ENCODE data around the gene EPN1. TPM values are rescaled to one million over a fixed set of nuclear protein-coding genes. Genes with fewer than 3 reads are reported as not detected.

The EPN1 gene
- total and polyA plus RNA-seq, 9 of the 15 experiments (the other 6 are each of a cell fraction or from before 2014, with no cell fraction given) = 0.08 to 138 (median 12.7) TPM

- TF ChIP-seq MBD1 (CRISPR knock-in tag; IDR thresholded peaks at IDR 0.05) = no peak
- TF ChIP-seq TCF3 (CRISPR knock-in tag; IDR thresholded peaks at IDR 0.05) = peak; percentile 95
- no peak for TF ChIP-seq BRF2 (IDR thresholded peaks at IDR 0.05; ENCODE audit: borderline replicate concordance, insufficient read depth, insufficient read length)
- no peak for TF ChIP-seq BMI1 (IDR thresholded peaks at IDR 0.05; ENCODE audit: low read length)
- TF ChIP-seq ZNF3 (CRISPR knock-in tag; IDR thresholded peaks at IDR 0.05) = no peak
- TF ChIP-seq PCBP1 (IDR thresholded peaks at IDR 0.05; ENCODE audit: low read depth, low read length, poor library complexity, severe bottlenecking) = no peak
- TF ChIP-seq RFX1 (IDR thresholded peaks at IDR 0.05) = no peak
- no peak for TF ChIP-seq ILF3 (IDR thresholded peaks at IDR 0.05; ENCODE audit: borderline replicate concordance)
- no peak for TF ChIP-seq MAFG (tag; conservative IDR thresholded peaks at IDR 0.05)
- no peak for TF ChIP-seq ZNF436 (CRISPR knock-in tag; IDR thresholded peaks at IDR 0.05)
- TF ChIP-seq WHSC1 (IDR thresholded peaks at IDR 0.05; ENCODE audit: low read length) = no peak
- no peak for TF ChIP-seq ZNF75A (CRISPR knock-in tag; IDR thresholded peaks at IDR 0.05)
- peak; percentile 63; the same call in 1 of the 2 replicates for TF ChIP-seq ZKSCAN8 (CRISPR knock-in tag; IDR thresholded peaks at IDR 0.05)
- no peak for TF ChIP-seq ELK3 (CRISPR knock-in tag; IDR thresholded peaks at IDR 0.05)
- TF ChIP-seq ZBTB12 (CRISPR knock-in tag; IDR thresholded peaks at IDR 0.05) = no peak
- TF ChIP-seq ZNF398 (CRISPR knock-in tag; IDR thresholded peaks at IDR 0.05) = no peak
- no peak for TF ChIP-seq ZNF717 (CRISPR knock-in tag; IDR thresholded peaks at IDR 0.05)
- no peak for TF ChIP-seq BRF1 (IDR thresholded peaks at IDR 0.05; ENCODE audit: borderline replicate concordance, extremely low read depth, insufficient read length)
- TF ChIP-seq HIVEP1 (CRISPR knock-in tag; IDR thresholded peaks at IDR 0.05) = no peak
- TF ChIP-seq NR2F6 (CRISPR knock-in tag; IDR thresholded peaks at IDR 0.05) = no peak
- no peak for TF ChIP-seq JUNB (CRISPR knock-in tag; conservative IDR thresholded peaks at IDR 0.05)
- no peak for TF ChIP-seq ARID2 (IDR thresholded peaks at IDR 0.05)
- no peak for TF ChIP-seq CBX3 (IDR thresholded peaks at IDR 0.05; ENCODE audit: borderline replicate concordance in 1 of 2, low read length in 2 of 2)
- no peak for TF ChIP-seq ADNP (tag; IDR thresholded peaks at IDR 0.05)
Observed at GRCh38 chr19:55702131-55702627, 27.2 kb downstream of the EPN1 start (continued).
